Measurements from ENCODE around the gene GFPT1.

GFPT1 gene

DNA sequence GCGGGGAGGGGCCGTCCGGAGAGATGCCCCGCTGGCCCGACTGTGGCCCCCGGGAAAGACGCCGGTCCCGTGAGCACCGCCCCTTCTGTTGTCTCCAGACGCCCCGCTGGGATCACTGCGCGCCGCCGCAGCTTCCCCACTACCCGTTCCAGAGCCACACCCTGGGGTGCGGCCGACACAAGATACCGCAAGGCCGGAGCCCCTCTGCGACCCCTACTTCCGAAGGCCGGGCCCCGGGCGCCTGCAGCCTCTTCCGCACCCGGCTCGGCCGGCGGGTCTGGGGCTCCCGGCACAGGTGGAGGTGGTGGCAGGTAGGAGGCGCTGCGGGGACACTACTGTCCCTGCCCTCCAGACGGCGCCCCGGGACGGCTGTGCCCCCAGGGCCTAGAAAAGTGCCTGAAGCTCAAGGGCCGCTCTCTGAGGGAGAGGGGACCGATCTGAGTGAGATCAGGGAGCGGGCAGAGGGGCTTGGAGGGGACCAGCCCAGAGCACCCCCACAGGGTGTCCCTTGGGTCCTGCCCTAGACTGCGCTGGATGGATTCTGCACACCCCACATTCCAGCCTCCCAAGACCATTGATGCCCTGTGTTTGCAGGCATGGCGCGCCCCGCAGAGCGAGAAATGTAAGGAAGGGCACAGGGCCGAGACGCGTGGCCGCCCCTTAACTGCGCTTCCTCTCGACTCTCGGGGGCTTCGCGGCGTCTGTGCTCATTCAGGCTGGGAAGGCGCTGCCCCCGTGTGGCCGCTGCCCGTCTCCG lies 80.0 kb downstream of the GFPT1 start:
- H3K4me1 ChIP-seq = peaks cover 14% of the 10 kb centered on the region
- H3K27ac ChIP-seq = peak overlapping the region; percentile 7
- no peaks in the 10 kb centered on the region for H3K9me3 ChIP-seq (ENCODE audit: control insufficient read depth, low read length)
- no peaks in the 10 kb centered on the region for H3K36me3 ChIP-seq (ENCODE audit: control insufficient read depth, insufficient read depth, low read length)
- H3K4me2 ChIP-seq (ENCODE audit: low read length) = peak overlapping the region; percentile 72
- H3K27me3 ChIP-seq (ENCODE audit: control insufficient read depth, insufficient read depth, low read length) = no peaks in the 10 kb centered on the region
- H3K4me3 ChIP-seq (ENCODE audit: low read depth, low read length) = peak overlapping the region; percentile 45
- H2AFZ ChIP-seq = peak overlapping the region; percentile 96
- TF ChIP-seq, protein P1, sequence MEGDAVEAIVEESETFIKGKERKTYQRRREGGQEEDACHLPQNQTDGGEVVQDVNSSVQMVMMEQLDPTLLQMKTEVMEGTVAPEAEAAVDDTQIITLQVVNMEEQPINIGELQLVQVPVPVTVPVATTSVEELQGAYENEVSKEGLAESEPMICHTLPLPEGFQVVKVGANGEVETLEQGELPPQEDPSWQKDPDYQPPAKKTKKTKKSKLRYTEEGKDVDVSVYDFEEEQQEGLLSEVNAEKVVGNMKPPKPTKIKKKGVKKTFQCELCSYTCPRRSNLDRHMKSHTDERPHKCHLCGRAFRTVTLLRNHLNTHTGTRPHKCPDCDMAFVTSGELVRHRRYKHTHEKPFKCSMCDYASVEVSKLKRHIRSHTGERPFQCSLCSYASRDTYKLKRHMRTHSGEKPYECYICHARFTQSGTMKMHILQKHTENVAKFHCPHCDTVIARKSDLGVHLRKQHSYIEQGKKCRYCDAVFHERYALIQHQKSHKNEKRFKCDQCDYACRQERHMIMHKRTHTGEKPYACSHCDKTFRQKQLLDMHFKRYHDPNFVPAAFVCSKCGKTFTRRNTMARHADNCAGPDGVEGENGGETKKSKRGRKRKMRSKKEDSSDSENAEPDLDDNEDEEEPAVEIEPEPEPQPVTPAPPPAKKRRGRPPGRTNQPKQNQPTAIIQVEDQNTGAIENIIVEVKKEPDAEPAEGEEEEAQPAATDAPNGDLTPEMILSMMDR (IDR thresholded peaks at IDR 0.05) = peak; percentile 78
- H3K9ac ChIP-seq = no peak overlapping the region
- no peaks in the 10 kb centered on the region for H3K79me2 ChIP-seq

- H3K27me3 ChIP-seq (ENCODE audit: control insufficient read depth, insufficient read depth, low read length) = no peaks in the 10 kb centered on the region
- no peaks in the 10 kb centered on the region for H3K9me3 ChIP-seq (ENCODE audit: control insufficient read depth, low read length)
- peak overlapping the region; percentile 96 for H2AFZ ChIP-seq
- peak overlapping the region; percentile 7 for H3K27ac ChIP-seq
- no peaks in the 10 kb centered on the region for H3K36me3 ChIP-seq (ENCODE audit: control insufficient read depth, insufficient read depth, low read length)
- H3K79me2 ChIP-seq = no peaks in the 10 kb centered on the region
- H3K9ac ChIP-seq = no peak overlapping the region
- peak overlapping the region; percentile 72 for H3K4me2 ChIP-seq (ENCODE audit: low read length)
- TF ChIP-seq, protein P1 (IDR thresholded peaks at IDR 0.05) = no peak
- peak overlapping the region; percentile 45 for H3K4me3 ChIP-seq (ENCODE audit: low read depth, low read length)
- peaks cover 14% of the 10 kb centered on the region for H3K4me1 ChIP-seq
Observed at GRCh38 chr2:69306393-69306821, 80.6 kb downstream of the GFPT1 start.

DNA sequence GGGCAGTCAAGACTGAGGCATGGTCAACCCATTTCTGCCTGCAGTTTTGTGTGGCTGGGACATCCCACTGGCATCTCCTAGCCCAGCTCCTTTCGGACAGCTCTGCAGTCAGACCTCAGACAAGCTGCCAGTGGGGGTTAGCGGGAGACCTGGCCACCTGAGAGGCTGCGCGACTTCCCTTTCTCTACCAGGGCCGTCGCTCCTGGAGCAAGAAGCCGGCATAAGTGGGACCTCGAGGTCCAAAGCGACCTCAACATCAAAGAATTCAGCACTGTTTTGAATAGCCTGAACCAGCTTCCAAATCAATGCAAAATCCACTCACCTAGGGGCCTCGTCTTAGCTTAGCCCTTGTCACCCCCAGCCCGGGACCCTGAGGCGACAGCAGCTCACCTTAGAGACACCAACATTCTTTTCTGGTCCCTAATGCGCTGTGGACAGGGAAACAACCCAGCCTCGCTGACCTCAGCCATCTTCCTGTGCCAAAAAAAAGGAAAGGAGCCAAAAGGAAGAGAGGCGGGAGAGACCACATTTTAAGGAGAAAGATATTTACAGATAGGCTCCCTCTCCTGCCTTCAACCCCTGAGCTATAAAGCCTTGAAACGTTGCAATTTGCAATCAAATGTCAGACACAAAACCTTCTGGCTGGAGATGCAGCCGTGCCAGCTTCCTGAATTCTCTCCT lies 81.2 kb downstream of the GFPT1 start:
- H3K9me3 ChIP-seq (ENCODE audit: control insufficient read depth, low read length) = no peaks in the 10 kb centered on the region

GRCh38 chr2:69305166-69305565 lies 81.9 kb downstream of the GFPT1 start:
- H3K27me3 ChIP-seq (ENCODE audit: control insufficient read depth, insufficient read depth, low read length) = no peaks in the 10 kb centered on the region
- no peaks in the 10 kb centered on the region for H3K9me3 ChIP-seq (ENCODE audit: control insufficient read depth, low read length)
- H3K27ac ChIP-seq = no peak overlapping the region
- H3K79me2 ChIP-seq = no peaks in the 10 kb centered on the region
- H3K4me3 ChIP-seq (ENCODE audit: low read depth, low read length) = no peak overlapping the region
- H3K9ac ChIP-seq = no peak overlapping the region
- H3K4me1 ChIP-seq = peaks cover 12% of the 10 kb centered on the region
- TF ChIP-seq, protein P1 (IDR thresholded peaks at IDR 0.05) = no peak
- H3K36me3 ChIP-seq (ENCODE audit: control insufficient read depth, insufficient read depth, low read length) = no peaks in the 10 kb centered on the region
- no peak overlapping the region for H3K4me2 ChIP-seq (ENCODE audit: low read length)
- H2AFZ ChIP-seq = no peak overlapping the region

More for the DNA sequence above, 81.2 kb downstream of the GFPT1 start:
- TF ChIP-seq, protein P1 (IDR thresholded peaks at IDR 0.05) = no peak
- Histone ChIP-seq H2AFZ (peak overlapping the region; percentile 96), H3K9ac (no peak overlapping the region), H3K4me2 (ENCODE audit: low read length) (peak overlapping the region; percentile 72), H3K36me3 (ENCODE audit: control insufficient read depth, insufficient read depth, low read length) (no peaks in the 10 kb centered on the region), H3K27ac (no peak overlapping the region), H3K27me3 (ENCODE audit: control insufficient read depth, insufficient read depth, low read length) (no peaks in the 10 kb centered on the region), H3K79me2 (no peaks in the 10 kb centered on the region), H3K4me3 (ENCODE audit: low read depth, low read length) (peak overlapping the region; percentile 45), H3K4me1 (peaks cover 14% of the 10 kb centered on the region)

Measured in parathyroid adenoma (tissue), 2 donors.